22Rv1 (cell line): Measurements from ENCODE around the gene ALX4.

Experiments
- ZFX ChIP-seq: fragments of 450-650 bp; IDR thresholded peaks from 2 replicates; pipeline ENCODE4 v1.6.1; 2017; ENCODE audit warnings: antibody characterized with exemption, borderline replicate concordance
- TF ChIP-seq, protein P1 (sequence below): fragments of 450-650 bp; IDR thresholded peaks from 2 replicates; pipeline ENCODE4 v1.5.1; 2017; ENCODE audit warnings: mild to moderate bottlenecking

DNA sequence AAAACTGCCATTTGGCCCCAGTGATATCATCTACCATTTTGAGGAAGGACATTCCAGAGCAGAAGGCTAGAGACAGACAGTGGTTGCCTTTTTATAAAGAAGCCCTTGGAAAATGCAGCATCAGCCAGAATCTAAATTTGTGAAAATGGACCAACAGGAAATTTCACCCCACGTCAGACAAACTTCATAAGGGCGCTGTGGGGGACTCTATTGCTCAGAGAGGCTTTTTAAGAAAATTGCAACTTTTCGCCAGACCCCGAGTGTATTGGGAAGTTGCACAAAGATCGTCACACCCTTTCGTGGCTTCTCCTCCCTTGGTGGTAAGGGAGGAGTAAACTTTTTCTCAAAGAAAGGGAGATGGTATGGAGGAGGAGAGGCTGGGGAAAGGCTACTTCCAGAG, 12.3 kb upstream of the ALX4 start:
- TF ChIP-seq, protein P1, sequence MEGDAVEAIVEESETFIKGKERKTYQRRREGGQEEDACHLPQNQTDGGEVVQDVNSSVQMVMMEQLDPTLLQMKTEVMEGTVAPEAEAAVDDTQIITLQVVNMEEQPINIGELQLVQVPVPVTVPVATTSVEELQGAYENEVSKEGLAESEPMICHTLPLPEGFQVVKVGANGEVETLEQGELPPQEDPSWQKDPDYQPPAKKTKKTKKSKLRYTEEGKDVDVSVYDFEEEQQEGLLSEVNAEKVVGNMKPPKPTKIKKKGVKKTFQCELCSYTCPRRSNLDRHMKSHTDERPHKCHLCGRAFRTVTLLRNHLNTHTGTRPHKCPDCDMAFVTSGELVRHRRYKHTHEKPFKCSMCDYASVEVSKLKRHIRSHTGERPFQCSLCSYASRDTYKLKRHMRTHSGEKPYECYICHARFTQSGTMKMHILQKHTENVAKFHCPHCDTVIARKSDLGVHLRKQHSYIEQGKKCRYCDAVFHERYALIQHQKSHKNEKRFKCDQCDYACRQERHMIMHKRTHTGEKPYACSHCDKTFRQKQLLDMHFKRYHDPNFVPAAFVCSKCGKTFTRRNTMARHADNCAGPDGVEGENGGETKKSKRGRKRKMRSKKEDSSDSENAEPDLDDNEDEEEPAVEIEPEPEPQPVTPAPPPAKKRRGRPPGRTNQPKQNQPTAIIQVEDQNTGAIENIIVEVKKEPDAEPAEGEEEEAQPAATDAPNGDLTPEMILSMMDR, result no peak
- no peak for TF ChIP-seq ZFX
